ENCODE results near the gene IPO5.

Gene IPO5

GRCh38 chr13:97976610-97977521, 23.4 kb downstream of the IPO5 start:
- Histone ChIP-seq H2BK15ac (ENCODE audit: low read length) (peak overlapping the region; percentile 27), H3K14ac (ENCODE audit: low read length) (no peak overlapping the region), H3K23ac (ENCODE audit: low read depth, low read length, poor library complexity) (peak overlapping the region; percentile 93), H2AFZ (ENCODE audit: low read length) (peak overlapping the region; percentile 94), H3K27me3 (ENCODE audit: control insufficient read depth in 3 of 3, insufficient read depth in 3 of 3, low read depth in 1 of 3, low read length in 3 of 3) (no peaks in the 10 kb centered on the region), H2BK12ac (ENCODE audit: low read length) (no peak overlapping the region), H3K4me2 (ENCODE audit: insufficient read depth, low read length, poor library complexity, severe bottlenecking) (peak overlapping the region; percentile 51), H2BK5ac (ENCODE audit: low read length) (peak overlapping the region; percentile 94), H4K8ac (ENCODE audit: low read depth, low read length) (no peak overlapping the region), H3K36me3 (replicated peaks in 1 of 2; ENCODE audit: control insufficient read depth in 2 of 2, insufficient read depth in 2 of 2, low read length in 2 of 2) (peaks cover 0 to 16% of the 10 kb centered on the region in 2 donors), H3K79me1 (ENCODE audit: low read depth, low read length) (peaks cover 5% of the 10 kb centered on the region), H3K18ac (ENCODE audit: low read length) (peak overlapping the region; percentile 99), H3K9ac (ENCODE audit: low read depth, low read length, poor library complexity) (peak overlapping the region; percentile 98), H2AK5ac (ENCODE audit: low read depth, low read length) (peak overlapping the region; percentile 88), H3K4me1 (ENCODE audit: control insufficient read depth in 2 of 2, insufficient read depth in 1 of 2, low read depth in 1 of 2, low read length in 2 of 2) (peaks cover 3 to 8% of the 10 kb centered on the region in 2 donors), H3K27ac (replicated peaks; ENCODE audit: low read length) (peak overlapping the region; percentile 94), H3K4me3 (ENCODE audit: low read length in 2 of 2) (peak overlapping the region; percentile 90 to 98), H4K91ac (ENCODE audit: low read depth, low read length, poor library complexity) (no peak overlapping the region), H3K9me3 (replicated peaks in 1 of 2; ENCODE audit: control insufficient read depth in 2 of 2, insufficient read depth in 1 of 2, low read depth in 1 of 2, low read length in 2 of 2) (no peaks in the 10 kb centered on the region), H2BK120ac (ENCODE audit: low read depth, low read length) (no peak overlapping the region), H3K4ac (ENCODE audit: low read length) (no peak overlapping the region)
- no CpG with 5 or more reads among the region's 79 CpGs for WGBS, 2 donors (ENCODE audit: extremely low coverage in 2 of 2, insufficient read length in 2 of 2, insufficient replicate concordance in 1 of 2)
- DNase-seq (ENCODE audit: low spot score), result peak; percentile 21

GRCh38 chr13:97977982-97978381, 24.5 kb downstream of the IPO5 start:
- Histone ChIP-seq H2BK5ac (ENCODE audit: low read length) (no peak overlapping the region), H3K14ac (ENCODE audit: low read length) (no peak overlapping the region), H3K9me3 (replicated peaks in 1 of 2; ENCODE audit: control insufficient read depth in 2 of 2, insufficient read depth in 1 of 2, low read depth in 1 of 2, low read length in 2 of 2) (no peaks in the 10 kb centered on the region), H3K4me2 (ENCODE audit: insufficient read depth, low read length, poor library complexity, severe bottlenecking) (peak overlapping the region; percentile 31), H3K27ac (replicated peaks; ENCODE audit: low read length) (no peak overlapping the region), H3K4me3 (ENCODE audit: low read length in 2 of 2) (peak overlapping the region in 1 of 2 donors; percentile 98), H2AFZ (ENCODE audit: low read length) (no peak overlapping the region), H3K79me1 (ENCODE audit: low read depth, low read length) (peaks cover 5% of the 10 kb centered on the region), H3K18ac (ENCODE audit: low read length) (no peak overlapping the region), H2AK5ac (ENCODE audit: low read depth, low read length) (no peak overlapping the region), H3K9ac (ENCODE audit: low read depth, low read length, poor library complexity) (no peak overlapping the region), H2BK12ac (ENCODE audit: low read length) (no peak overlapping the region), H3K27me3 (ENCODE audit: control insufficient read depth in 3 of 3, insufficient read depth in 3 of 3, low read depth in 1 of 3, low read length in 3 of 3) (no peaks in the 10 kb centered on the region), H3K4me1 (ENCODE audit: control insufficient read depth in 2 of 2, insufficient read depth in 1 of 2, low read depth in 1 of 2, low read length in 2 of 2) (peaks cover 3 to 8% of the 10 kb centered on the region in 2 donors), H2BK120ac (ENCODE audit: low read depth, low read length) (no peak overlapping the region), H4K8ac (ENCODE audit: low read depth, low read length) (no peak overlapping the region), H3K23ac (ENCODE audit: low read depth, low read length, poor library complexity) (no peak overlapping the region), H3K36me3 (replicated peaks in 1 of 2; ENCODE audit: control insufficient read depth in 2 of 2, insufficient read depth in 2 of 2, low read length in 2 of 2) (peaks cover 0 to 27% of the 10 kb centered on the region in 2 donors), H3K4ac (ENCODE audit: low read length) (no peak overlapping the region), H4K91ac (ENCODE audit: low read depth, low read length, poor library complexity) (no peak overlapping the region), H2BK15ac (ENCODE audit: low read length) (no peak overlapping the region)
- WGBS, 2 donors (ENCODE audit: extremely low coverage in 2 of 2, insufficient read length in 2 of 2, insufficient replicate concordance in 1 of 2), result no CpG with 5 or more reads among the region's 7 CpGs
- no peak for DNase-seq (ENCODE audit: low spot score)

GRCh38 chr13:97978651-97979050, 25.2 kb downstream of the IPO5 start:
- H2BK12ac ChIP-seq (ENCODE audit: low read length), result no peak overlapping the region
- H3K9me3 ChIP-seq (replicated peaks in 1 of 2; ENCODE audit: control insufficient read depth in 2 of 2, insufficient read depth in 1 of 2, low read depth in 1 of 2, low read length in 2 of 2), result no peaks in the 10 kb centered on the region
- no peak overlapping the region for H3K18ac ChIP-seq (ENCODE audit: low read length)
- H3K4ac ChIP-seq (ENCODE audit: low read length), result no peak overlapping the region
- H3K27ac ChIP-seq (replicated peaks; ENCODE audit: low read length), result no peak overlapping the region
- no peak overlapping the region for H2BK5ac ChIP-seq (ENCODE audit: low read length)
- peaks cover 5% of the 10 kb centered on the region for H3K79me1 ChIP-seq (ENCODE audit: low read depth, low read length)
- DNase-seq (ENCODE audit: low spot score), result peak; percentile 61
- no peak overlapping the region for H3K4me2 ChIP-seq (ENCODE audit: insufficient read depth, low read length, poor library complexity, severe bottlenecking)
- no peak overlapping the region for H3K9ac ChIP-seq (ENCODE audit: low read depth, low read length, poor library complexity)
- H2AK5ac ChIP-seq (ENCODE audit: low read depth, low read length), result no peak overlapping the region
- H4K8ac ChIP-seq (ENCODE audit: low read depth, low read length), result no peak overlapping the region
- no peak overlapping the region for H2BK120ac ChIP-seq (ENCODE audit: low read depth, low read length)
- H3K27me3 ChIP-seq (ENCODE audit: control insufficient read depth in 3 of 3, insufficient read depth in 3 of 3, low read depth in 1 of 3, low read length in 3 of 3), result no peaks in the 10 kb centered on the region
- no peak overlapping the region for H3K14ac ChIP-seq (ENCODE audit: low read length)
- peaks cover 3 to 8% of the 10 kb centered on the region in 2 donors for H3K4me1 ChIP-seq (ENCODE audit: control insufficient read depth in 2 of 2, insufficient read depth in 1 of 2, low read depth in 1 of 2, low read length in 2 of 2)
- H3K23ac ChIP-seq (ENCODE audit: low read depth, low read length, poor library complexity), result no peak overlapping the region
- no peak overlapping the region for H4K91ac ChIP-seq (ENCODE audit: low read depth, low read length, poor library complexity)
- H3K36me3 ChIP-seq (replicated peaks in 1 of 2; ENCODE audit: control insufficient read depth in 2 of 2, insufficient read depth in 2 of 2, low read length in 2 of 2), result peaks cover 0 to 33% of the 10 kb centered on the region in 2 donors
- peak overlapping the region in 1 of 2 donors; percentile 98 for H3K4me3 ChIP-seq (ENCODE audit: low read length in 2 of 2)
- H2BK15ac ChIP-seq (ENCODE audit: low read length), result no peak overlapping the region
- no peak overlapping the region for H2AFZ ChIP-seq (ENCODE audit: low read length)

GRCh38 chr13:97979051-97979450, 25.6 kb downstream of the IPO5 start:
- no peak overlapping the region for H3K18ac ChIP-seq (ENCODE audit: low read length)
- H2AFZ ChIP-seq (ENCODE audit: low read length), result no peak overlapping the region
- H3K36me3 ChIP-seq (replicated peaks in 1 of 2; ENCODE audit: control insufficient read depth in 2 of 2, insufficient read depth in 2 of 2, low read length in 2 of 2), result peaks cover 0 to 35% of the 10 kb centered on the region in 2 donors
- no peak overlapping the region for H3K4me2 ChIP-seq (ENCODE audit: insufficient read depth, low read length, poor library complexity, severe bottlenecking)
- H3K9ac ChIP-seq (ENCODE audit: low read depth, low read length, poor library complexity), result no peak overlapping the region
- peak overlapping the region in 1 of 2 donors; percentile 98 for H3K4me3 ChIP-seq (ENCODE audit: low read length in 2 of 2)
- H2AK5ac ChIP-seq (ENCODE audit: low read depth, low read length), result no peak overlapping the region
- WGBS, 2 donors (ENCODE audit: extremely low coverage in 2 of 2, insufficient read length in 2 of 2, insufficient replicate concordance in 1 of 2), result no CpG with 5 or more reads among the region's 5 CpGs
- no peak overlapping the region for H3K14ac ChIP-seq (ENCODE audit: low read length)
- no peak for DNase-seq (ENCODE audit: low spot score)
- H4K91ac ChIP-seq (ENCODE audit: low read depth, low read length, poor library complexity), result no peak overlapping the region
- H3K23ac ChIP-seq (ENCODE audit: low read depth, low read length, poor library complexity), result no peak overlapping the region
- H2BK120ac ChIP-seq (ENCODE audit: low read depth, low read length), result no peak overlapping the region
- H3K27me3 ChIP-seq (ENCODE audit: control insufficient read depth in 3 of 3, insufficient read depth in 3 of 3, low read depth in 1 of 3, low read length in 3 of 3), result no peaks in the 10 kb centered on the region
- no peak overlapping the region for H2BK12ac ChIP-seq (ENCODE audit: low read length)
- peaks cover 3 to 8% of the 10 kb centered on the region in 2 donors for H3K4me1 ChIP-seq (ENCODE audit: control insufficient read depth in 2 of 2, insufficient read depth in 1 of 2, low read depth in 1 of 2, low read length in 2 of 2)
- H3K79me1 ChIP-seq (ENCODE audit: low read depth, low read length), result peaks cover 5% of the 10 kb centered on the region
- no peak overlapping the region for H3K27ac ChIP-seq (replicated peaks; ENCODE audit: low read length)
- no peak overlapping the region for H2BK5ac ChIP-seq (ENCODE audit: low read length)
- H2BK15ac ChIP-seq (ENCODE audit: low read length), result no peak overlapping the region
- H4K8ac ChIP-seq (ENCODE audit: low read depth, low read length), result no peak overlapping the region
- no peaks in the 10 kb centered on the region for H3K9me3 ChIP-seq (replicated peaks in 1 of 2; ENCODE audit: control insufficient read depth in 2 of 2, insufficient read depth in 1 of 2, low read depth in 1 of 2, low read length in 2 of 2)
- no peak overlapping the region for H3K4ac ChIP-seq (ENCODE audit: low read length)

Measured in neuronal stem cell (in vitro differentiated cells).